ENCODE measurements around the gene ZFPM1.

Gene ZFPM1

DNA sequence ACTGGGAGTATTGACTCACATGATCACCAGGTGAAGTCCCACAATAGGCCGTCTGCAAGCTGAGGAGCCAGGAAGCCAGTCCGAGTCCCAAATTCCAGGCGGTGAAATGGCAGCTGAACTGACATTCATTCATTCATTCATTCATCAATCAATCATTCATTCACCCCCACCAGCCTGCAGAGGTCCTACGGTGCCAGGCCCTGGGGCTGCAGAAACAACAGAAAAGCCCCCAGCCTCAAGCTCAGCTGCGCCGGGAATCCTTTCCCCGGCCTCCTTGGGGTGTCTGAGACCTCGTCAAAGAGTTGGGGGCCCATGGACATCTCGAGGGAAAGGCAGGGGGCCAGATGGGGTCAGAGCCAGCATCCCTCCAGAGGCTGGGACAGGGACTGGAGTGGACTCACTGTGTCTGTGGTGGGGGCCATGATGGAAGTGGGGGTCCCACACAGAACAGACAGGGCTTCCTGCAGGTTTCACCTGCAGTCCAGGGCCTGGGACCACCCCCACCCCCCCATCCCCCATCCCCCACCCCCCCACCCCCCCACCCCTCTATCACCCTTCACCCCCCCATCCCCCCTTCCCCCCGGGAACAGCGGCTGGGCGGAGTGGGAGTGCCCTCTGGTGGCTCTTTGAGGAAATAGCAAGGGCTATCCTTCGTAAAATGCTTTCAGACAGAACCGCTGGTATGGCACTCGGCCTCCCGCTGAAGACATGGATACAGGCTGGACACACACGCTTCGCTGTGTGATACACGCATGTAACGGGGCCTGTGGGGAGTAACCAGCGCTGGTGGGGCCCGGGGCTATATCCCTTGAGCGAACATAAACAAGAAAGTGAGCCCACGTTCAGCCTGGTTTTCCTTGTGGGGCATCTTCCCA, 108.6 kb downstream of the ZFPM1 start:
- DNase-seq (ENCODE audit: low read depth in 2 of 2), result peak in 1 of 2 experiments; percentile 36

DNA sequence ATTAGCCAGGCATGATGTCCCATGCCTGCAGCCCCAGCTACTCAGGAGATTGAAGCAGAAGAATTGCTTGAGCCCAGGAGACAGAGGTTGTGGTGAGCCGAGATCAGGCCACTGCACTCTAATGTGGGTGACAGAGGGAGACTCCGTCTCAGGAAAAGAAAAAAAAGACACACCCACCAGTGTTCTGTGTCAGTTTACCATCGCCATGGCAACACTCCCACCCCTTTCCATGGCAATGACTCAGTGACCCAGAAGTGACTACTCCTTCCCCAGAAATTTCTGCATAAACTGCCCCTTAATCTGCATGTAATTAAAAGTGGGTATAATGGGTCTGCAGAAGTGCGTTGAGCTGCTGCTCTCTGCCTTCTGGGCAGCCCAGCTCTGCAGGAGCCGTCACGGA, 113.1 kb downstream of the ZFPM1 start:
- peak; percentile 43 to 76 for DNase-seq (ENCODE audit: low read depth in 2 of 2)

DNA sequence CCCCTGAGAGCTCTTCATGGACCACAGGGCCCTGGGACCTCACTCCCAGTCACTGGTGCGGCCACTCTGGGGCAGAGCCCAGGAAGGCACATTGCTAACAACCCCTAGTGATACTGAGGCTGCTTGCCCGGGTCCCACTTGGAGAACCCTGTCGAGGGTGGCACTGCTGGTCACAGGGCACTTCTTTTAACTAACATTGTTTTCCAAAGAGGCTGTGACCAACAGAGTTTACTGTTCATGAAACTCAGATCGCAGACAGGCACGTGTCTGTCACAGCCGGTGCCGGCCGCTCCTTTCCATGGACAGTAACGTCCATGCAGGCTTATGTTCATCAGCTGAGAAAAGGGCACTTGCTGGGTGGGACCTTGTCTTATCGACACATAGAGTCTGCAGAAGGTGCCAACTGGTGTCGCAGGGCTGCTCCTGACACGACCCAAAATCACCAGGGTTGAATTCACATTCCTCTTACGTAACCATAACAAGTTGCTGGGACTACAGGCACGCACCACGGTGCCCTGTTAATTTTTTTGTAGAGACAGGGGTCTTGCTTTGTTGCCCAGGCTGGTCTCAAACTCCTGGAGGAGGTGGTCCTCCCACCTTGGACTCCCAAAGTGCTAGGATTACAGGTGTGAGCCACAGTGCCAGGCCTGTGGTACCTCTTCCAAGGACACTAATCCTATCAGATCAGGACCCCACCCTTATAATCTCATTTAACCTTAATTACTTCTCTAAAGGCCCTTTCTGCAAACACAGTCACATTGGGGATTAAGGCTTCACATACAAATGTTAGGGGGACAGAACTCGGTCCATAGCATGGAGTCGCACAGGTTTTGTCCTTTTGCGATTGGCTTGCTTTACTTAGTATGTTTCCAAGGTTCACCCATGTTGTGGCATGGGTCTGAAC, 115.9 kb downstream of the ZFPM1 start:
- no peak for DNase-seq (ENCODE audit: low read depth in 2 of 2)

DNA sequence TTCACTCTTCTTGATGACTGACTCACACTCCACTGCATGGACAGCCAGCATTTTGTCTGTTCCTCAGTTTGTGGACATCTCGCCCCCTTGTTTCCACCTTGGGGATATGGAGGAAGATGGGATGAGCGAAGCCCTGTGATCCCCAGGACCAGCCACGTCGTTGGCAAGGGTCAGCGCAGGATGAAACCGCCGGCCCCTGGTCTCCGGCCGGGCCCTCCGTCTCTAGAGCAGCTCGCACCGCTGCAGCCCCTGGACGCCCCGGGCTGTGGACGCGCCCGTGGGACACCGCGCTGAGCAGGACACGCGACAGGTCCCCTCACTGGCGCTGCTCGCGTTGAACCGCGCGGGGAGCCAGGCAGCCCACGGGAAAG, 116.5 kb downstream of the ZFPM1 start:
- no peak for DNase-seq (ENCODE audit: low read depth in 2 of 2)

DNA sequence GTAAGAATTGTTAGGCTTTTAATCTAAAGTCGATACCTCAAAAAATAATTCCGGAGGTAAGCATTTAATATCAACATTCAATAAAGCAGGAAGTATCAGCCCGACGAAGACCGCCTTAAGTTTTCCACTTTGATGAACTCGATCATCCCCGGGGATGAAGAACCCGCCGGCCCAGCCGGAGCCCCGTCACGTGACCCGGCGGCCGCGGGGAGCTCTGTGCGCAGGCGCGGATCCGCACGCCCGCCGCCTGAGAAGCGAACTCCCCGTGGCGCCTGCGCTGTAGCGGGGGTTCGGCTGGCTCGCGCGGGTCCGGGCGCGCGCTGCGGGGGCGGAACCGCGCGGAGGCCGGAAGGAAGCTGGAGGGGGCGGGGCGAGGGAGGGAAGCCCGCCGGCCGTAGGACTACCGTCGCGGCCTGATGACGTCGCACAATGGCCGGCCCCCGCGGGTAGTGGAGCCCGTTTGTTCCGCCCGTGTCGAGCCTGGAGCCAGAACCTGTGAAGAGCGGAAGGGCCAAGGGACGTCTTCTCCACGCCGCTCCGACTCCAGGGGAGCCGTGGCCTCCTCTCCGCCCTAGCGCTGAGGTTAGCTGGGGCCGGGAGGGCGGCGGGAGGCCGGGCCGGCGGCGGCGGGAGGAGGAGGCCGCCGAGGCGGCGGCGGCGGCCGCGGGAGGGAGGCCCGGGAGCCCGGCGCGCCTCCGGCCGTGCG, 117.1 kb downstream of the ZFPM1 start, which contains the start of gene ZC3H18:
TSS of gene ZC3H18 (plus strand) at position 419 of the 706 bp plus-strand sequence. CDS start 6,721 bp downstream, outside the sequence.
- peak; percentile 93 to 97 for DNase-seq (ENCODE audit: low read depth in 2 of 2)

DNA sequence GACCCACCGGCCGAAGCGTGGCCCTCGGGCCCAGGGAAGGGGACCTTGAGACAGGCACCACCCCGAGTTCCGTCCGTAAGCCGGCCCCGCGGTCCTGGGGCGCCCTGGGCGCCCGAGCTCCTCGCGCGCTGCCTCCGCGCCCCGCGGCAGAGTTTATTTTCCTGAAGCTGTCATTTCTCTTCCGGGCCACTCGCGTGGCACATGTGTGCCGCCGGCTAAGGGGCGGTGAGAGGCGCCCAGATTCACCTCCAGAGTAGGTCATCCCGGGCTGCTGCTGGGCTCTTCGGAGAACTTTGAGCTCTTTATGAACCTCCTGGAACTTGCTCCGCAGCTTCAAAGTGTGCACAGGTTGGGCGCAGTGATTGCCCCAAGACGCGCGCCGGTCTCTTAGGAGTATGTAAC, 117.6 kb downstream of the ZFPM1 start:
- peak in 1 of 2 experiments; percentile 18 for DNase-seq (ENCODE audit: low read depth in 2 of 2)

DNA sequence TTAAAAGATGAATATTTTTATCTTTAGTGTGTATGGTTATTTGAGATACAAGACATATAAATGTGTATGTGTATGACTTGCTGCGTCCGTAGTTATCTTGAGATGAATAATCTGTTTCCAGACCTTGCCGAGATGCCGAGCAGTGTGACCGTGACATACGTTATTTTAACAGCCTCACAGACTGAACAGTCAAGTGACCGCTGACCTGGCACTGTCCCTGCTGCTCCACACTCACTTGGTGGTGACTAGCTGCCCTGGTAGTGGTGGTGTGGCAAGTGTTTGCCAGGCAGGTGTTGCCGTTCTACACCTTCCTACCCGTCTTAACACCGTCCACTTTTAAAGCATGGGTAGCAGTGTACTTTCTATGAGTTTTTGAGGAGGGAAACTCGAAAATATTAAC, 122.2 kb downstream of the ZFPM1 start:
- DNase-seq (ENCODE audit: low read depth in 2 of 2), result no peak

DNA sequence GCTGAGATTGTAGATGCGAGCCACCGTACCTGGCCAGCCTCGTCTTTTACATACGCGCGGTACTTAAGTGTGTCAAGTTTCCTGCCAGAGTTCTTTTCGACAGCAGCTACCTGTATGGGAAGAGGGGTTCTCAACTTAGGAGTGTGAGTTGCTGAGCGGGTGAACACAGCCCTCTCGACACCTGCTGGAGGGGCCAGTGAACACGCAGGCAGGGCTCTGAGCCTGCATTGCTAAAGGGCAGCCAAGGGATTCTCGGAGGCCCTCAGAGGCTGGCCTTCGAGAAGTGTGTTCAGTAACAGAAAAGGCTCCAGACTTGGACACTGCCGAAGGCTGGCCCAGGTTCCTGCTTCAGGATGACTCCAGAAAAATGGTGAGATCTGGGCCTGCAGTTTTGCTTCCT, 123.2 kb downstream of the ZFPM1 start:
- DNase-seq (ENCODE audit: low read depth in 2 of 2), result no peak

DNA sequence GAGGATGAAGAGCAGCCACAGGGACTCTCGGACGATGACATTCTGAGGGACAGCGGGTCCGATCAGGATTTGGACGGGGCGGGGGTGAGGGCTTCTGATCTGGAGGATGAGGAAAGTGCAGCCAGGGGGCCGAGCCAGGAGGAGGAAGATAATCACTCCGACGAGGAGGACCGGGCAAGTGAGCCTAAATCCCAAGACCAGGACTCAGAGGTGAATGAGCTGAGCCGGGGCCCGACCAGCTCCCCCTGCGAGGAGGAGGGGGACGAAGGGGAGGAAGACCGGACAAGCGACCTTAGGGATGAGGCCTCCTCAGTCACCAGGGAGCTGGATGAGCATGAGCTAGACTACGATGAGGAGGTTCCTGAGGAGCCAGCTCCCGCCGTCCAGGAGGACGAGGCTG, 124.1 kb downstream of the ZFPM1 start:
- DNase-seq (ENCODE audit: low read depth in 2 of 2), result no peak

DNA sequence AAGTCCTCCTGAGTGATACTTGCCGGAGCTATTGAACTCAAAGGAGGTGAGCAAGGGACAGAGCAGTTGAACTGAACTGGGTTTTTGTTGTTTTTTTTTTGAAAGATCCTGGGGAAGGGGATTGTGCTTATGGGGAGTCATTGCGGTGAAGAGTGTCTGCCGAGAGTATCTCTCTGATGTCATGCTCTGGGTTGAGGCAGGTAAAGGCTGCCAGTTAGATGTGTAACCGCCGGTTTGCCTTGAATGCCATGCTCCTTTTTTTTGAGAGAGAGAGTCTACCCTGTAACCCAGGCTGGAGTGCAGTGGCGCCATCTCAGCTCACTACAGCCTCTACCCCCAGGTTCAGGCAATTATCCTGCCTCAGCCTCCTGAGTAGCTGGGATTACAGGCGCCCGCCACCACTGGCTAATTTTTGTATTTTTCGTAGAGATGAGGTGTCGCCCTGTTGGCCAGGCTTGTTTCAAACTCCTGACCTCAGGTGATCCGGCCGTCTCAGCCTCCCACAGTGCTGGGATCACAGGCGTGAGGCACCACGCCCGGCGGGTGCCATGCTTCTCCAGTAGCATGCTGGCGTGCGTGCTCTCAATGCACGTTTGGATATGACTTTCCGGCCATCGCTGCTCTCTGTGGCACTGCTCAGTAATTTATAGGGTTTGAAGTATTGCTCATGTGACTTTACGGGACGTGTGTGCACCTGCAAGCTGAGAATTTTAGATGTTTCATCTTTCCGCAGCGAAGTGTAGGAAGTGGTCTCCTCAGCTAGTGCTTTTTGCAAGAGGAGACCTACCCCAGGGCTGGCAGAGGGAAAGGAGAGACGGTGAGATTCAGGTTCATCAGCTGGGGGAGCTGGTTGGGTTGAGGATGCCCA, 125.6 kb downstream of the ZFPM1 start:
- DNase-seq (ENCODE audit: low read depth in 2 of 2), result no peak

DNA sequence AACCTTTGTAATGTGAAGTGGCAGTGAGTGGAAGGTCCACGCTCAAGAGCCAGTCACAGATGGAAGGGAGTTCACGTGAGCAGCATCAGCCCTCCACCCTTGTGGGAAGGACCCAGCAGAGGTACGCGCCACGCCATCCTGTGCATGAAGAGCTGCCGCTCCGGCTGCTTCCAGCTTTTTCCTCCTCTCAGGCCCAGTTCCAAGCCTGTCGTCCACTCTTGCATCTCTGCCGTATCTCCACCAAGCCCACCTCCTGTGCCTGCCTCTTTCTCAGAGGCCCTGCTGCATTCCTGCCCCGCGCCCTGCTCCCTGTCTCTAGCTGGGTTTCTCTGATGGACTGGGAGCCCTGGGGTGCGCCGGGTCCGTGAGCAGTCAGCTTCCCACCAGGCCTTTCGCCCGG, 127.3 kb downstream of the ZFPM1 start:
- DNase-seq (ENCODE audit: low read depth in 2 of 2), result no peak

DNA sequence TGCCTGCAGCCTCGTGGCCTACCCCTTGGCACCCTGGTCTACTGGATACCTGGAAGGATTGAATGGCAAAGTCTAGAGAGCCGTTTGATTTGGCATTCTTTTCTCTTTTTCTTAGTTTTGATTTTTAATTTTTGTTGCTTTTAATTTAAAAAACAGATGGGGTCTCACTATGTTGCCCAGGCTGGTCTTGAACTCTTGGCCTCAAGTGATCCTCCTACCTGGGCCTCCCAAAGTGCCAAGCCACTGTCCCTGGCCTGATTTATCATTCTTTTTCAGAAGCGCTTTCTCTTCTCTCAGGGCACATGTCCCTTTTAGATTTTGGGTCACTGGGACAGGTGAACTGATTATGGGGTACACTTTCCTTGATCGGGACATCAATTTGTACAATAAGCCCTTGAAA, 128.0 kb downstream of the ZFPM1 start:
- no peak for DNase-seq (ENCODE audit: low read depth in 2 of 2)

DNA sequence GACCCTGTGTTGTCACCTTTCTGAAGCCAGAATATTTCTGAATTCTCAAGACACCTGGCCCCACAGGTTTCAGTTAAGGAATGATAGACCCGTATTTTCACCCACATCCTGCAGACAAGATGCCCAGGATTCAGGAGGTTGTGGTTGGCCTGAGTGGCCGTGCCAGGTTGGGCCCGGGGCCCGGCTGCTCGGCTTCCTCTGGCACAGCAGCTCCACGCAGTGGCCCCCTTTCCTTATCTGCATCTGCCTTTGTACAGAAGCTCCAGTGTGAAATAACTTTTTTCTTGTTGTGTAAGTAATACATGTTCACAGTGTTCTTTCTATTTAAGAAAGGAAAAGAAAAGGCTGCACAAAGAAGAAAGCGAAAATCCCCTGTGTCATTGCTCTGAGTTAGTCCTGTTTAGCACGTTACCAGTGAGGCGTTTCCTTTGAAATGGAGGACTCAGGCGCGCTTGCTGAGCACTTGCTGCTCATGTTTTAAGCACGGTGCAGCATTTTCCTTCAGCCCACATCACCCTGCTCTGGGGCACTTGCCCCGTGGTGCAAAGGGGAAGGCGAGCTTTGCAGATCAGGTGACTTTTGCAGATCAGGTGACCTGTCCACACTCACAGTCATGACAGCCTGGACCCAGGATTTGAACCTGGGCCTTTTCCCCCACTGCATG, 130.0 kb downstream of the ZFPM1 start:
- no peak for DNase-seq (ENCODE audit: low read depth in 2 of 2)

DNA sequence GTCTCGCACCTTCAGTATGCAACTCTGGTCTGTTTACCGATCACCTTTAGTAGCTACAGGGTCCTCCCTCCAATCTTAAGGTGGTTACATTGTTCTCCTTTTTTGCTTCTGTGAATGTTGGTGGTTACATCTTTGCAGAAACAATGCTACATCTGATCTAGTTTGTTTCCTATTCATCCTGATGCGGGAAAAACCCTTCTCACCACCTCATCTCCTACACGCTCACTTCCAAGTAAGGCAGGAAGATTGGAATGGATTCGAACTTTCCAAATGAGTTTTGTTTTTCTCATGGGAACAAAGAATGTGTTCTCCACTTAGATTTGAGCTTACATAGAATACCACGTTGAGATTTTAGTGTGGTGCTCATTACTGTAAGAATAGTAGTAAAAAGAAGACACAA, 131.6 kb downstream of the ZFPM1 start:
- no peak for DNase-seq (ENCODE audit: low read depth in 2 of 2)

DNA sequence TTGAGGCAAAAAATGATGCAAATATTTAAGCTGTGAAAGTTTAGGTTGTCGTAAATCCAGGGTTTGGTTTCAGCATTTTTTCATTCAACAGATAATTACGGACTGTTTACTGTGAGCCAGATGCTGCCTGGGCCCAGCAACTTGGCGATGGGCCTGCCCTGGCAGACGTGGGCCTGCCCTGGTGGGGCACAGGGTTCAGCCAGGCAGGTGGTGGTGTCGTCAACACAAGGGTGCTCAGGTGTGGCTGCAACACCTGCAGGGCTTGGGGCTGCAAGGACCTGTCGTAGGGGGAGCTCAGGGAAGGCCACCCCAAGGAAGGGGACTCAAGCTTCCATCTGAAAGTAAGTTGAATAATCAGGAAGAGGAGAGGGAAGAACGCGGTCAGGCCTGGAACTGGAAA, 132.2 kb downstream of the ZFPM1 start:
- no peak for DNase-seq (ENCODE audit: low read depth in 2 of 2)

DNA sequence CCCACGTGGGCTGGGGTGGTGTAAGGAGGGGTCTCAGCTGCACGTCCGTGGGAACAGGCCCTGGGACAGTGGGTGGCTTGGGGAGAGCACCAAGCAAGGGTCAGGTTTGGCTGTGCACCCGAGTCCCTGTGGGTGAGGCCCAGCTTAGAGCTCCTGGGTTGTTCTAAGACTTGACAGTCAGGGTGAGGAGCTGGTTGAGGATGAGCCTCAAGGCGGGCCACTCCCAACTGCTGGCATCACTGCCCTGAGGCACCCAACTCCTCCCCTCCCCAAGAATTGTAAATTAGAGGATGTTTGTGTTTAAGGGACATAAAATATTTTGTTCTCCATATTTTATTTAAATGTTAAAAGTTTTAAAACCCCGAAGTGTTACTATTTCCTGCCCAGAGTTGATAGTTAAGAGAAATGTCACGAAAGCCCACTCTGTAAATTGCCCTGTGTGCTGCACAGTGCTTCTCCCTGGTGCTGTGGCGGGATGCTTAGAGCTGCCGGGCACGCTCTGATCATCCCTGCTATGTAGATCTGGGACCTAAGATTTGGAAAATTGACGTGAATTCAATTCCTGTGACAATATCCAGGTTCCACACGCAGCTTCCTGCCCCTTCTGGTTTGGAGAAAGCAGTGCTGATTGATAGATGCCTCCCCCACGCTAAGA, 133.0 kb downstream of the ZFPM1 start:
- no peak for DNase-seq (ENCODE audit: low read depth in 2 of 2)
